ACC112 (cell line): Measurements from ENCODE around the gene RAB44.

ENCODE experiments used
- H2AFZ ChIP-seq: fragments of 200-600 bp; sonication (generic); one replicate; pipeline ENCODE4 v1.6.0; 2017; ENCODE audit warnings: antibody characterized with exemption, low read length; ENCODE audit not compliant: unreplicated experiment
- H3K27ac ChIP-seq: fragments of 200-600 bp; sonication (generic); 2 replicates; pipeline ENCODE4 v1.5.1; 2014; ENCODE audit warnings: low read depth, mild to moderate bottlenecking, antibody characterized with exemption, low read length, moderate library complexity
- H3K27me3 ChIP-seq: fragments of 200-600 bp; sonication (generic); 2 replicates; pipeline ENCODE4 v1.6.1; 2014; ENCODE audit warnings: mild to moderate bottlenecking, antibody characterized with exemption, low read length, moderate library complexity, mixed read lengths; ENCODE audit not compliant: insufficient read depth
- H3K36me3 ChIP-seq: fragments of 200-600 bp; sonication (generic); 2 replicates; pipeline ENCODE4 v1.6.1; 2016; ENCODE audit warnings: mild to moderate bottlenecking, antibody characterized with exemption, low read length, moderate library complexity, mixed read lengths; ENCODE audit not compliant: insufficient read depth
- H3K4me1 ChIP-seq: fragments of 200-600 bp; sonication (generic); one replicate; pipeline ENCODE4 v1.6.1; 2016; ENCODE audit warnings: low read length, mixed read lengths; ENCODE audit not compliant: insufficient read depth, unreplicated experiment, control insufficient read depth
- H3K4me3 ChIP-seq: fragments of 200-600 bp; sonication (generic); 2 replicates; pipeline ENCODE4 v1.5.1; 2014; ENCODE audit warnings: mild to moderate bottlenecking, low read depth, low read length
- H3K79me2 ChIP-seq: fragments of 200-600 bp; sonication (generic); one replicate; pipeline ENCODE4 v1.6.0; 2016; ENCODE audit warnings: low read length; ENCODE audit not compliant: control insufficient read depth, unreplicated experiment, insufficient read depth

The RAB44 gene

GRCh38 chr6:36744304-36744673 is 46.7 kb downstream of the RAB44 start:
- no peak overlapping the region for H3K27ac ChIP-seq

GRCh38 chr6:36745283-36745682 is 47.7 kb downstream of the RAB44 start:
- Histone ChIP-seq H3K36me3 (no peaks in the 10 kb centered on the region), H3K4me1 (no peaks in the 10 kb centered on the region), H3K27me3 (no peaks in the 10 kb centered on the region), H3K27ac (no peak overlapping the region), H3K4me3 (no peak overlapping the region), H2AFZ (no peak overlapping the region), H3K79me2 (no peaks in the 10 kb centered on the region)

More at GRCh38 chr6:36744304-36744673, 46.7 kb downstream of the RAB44 start:
- H2AFZ ChIP-seq = no peak overlapping the region
- H3K36me3 ChIP-seq = no peaks in the 10 kb centered on the region
- H3K4me1 ChIP-seq = peaks cover 9% of the 10 kb centered on the region
- H3K4me3 ChIP-seq = no peak overlapping the region
- no peaks in the 10 kb centered on the region for H3K79me2 ChIP-seq
- no peaks in the 10 kb centered on the region for H3K27me3 ChIP-seq

- H3K79me2 ChIP-seq = no peaks in the 10 kb centered on the region
- H3K4me3 ChIP-seq = no peak overlapping the region
- H3K36me3 ChIP-seq = no peaks in the 10 kb centered on the region
- no peaks in the 10 kb centered on the region for H3K4me1 ChIP-seq
- no peaks in the 10 kb centered on the region for H3K27me3 ChIP-seq
- H3K27ac ChIP-seq = no peak overlapping the region
- H2AFZ ChIP-seq = no peak overlapping the region
These were observed 48.2 kb downstream of the RAB44 start for GRCh38 chr6:36745836-36746235.

GRCh38 chr6:36746251-36746650 is 48.6 kb downstream of the RAB44 start:
- Histone ChIP-seq H3K27ac (no peak overlapping the region), H3K4me1 (no peaks in the 10 kb centered on the region), H2AFZ (no peak overlapping the region), H3K36me3 (no peaks in the 10 kb centered on the region), H3K79me2 (no peaks in the 10 kb centered on the region), H3K4me3 (no peak overlapping the region), H3K27me3 (no peaks in the 10 kb centered on the region)

GRCh38 chr6:36749829-36750489 is 52.3 kb downstream of the RAB44 start:
- no peaks in the 10 kb centered on the region for H3K36me3 ChIP-seq

GRCh38 chr6:36751091-36751490 is 53.5 kb downstream of the RAB44 start:
- Histone ChIP-seq H3K27me3 (no peaks in the 10 kb centered on the region), H2AFZ (no peak overlapping the region), H3K4me3 (no peak overlapping the region), H3K27ac (no peak overlapping the region), H3K4me1 (peaks cover 19% of the 10 kb centered on the region), H3K79me2 (no peaks in the 10 kb centered on the region), H3K36me3 (no peaks in the 10 kb centered on the region)

More at GRCh38 chr6:36749829-36750489, 52.3 kb downstream of the RAB44 start:
- no peak overlapping the region for H3K4me3 ChIP-seq
- no peaks in the 10 kb centered on the region for H3K27me3 ChIP-seq
- no peak overlapping the region for H2AFZ ChIP-seq
- H3K27ac ChIP-seq = no peak overlapping the region
- H3K79me2 ChIP-seq = no peaks in the 10 kb centered on the region
- H3K4me1 ChIP-seq = peaks cover 13% of the 10 kb centered on the region

- H3K27me3 ChIP-seq = no peaks in the 10 kb centered on the region
- H3K79me2 ChIP-seq = no peaks in the 10 kb centered on the region
- H3K27ac ChIP-seq = no peak overlapping the region
- H3K36me3 ChIP-seq = no peaks in the 10 kb centered on the region
- H2AFZ ChIP-seq = no peak overlapping the region
- no peak overlapping the region for H3K4me3 ChIP-seq
- peaks cover 26% of the 10 kb centered on the region for H3K4me1 ChIP-seq
These were observed 54.2 kb downstream of the RAB44 start for GRCh38 chr6:36751833-36752186.

- no peaks in the 10 kb centered on the region for H3K27me3 ChIP-seq
- H3K36me3 ChIP-seq = no peaks in the 10 kb centered on the region
- H3K4me1 ChIP-seq = peaks cover 27% of the 10 kb centered on the region
- H3K4me3 ChIP-seq = no peak overlapping the region
- no peak overlapping the region for H3K27ac ChIP-seq
- no peaks in the 10 kb centered on the region for H3K79me2 ChIP-seq
- H2AFZ ChIP-seq = no peak overlapping the region
These were observed 54.7 kb downstream of the RAB44 start for GRCh38 chr6:36752187-36752885.

GRCh38 chr6:36752886-36753506 is 55.4 kb downstream of the RAB44 start:
- H3K4me1 ChIP-seq = peaks cover 27% of the 10 kb centered on the region
- H3K36me3 ChIP-seq = no peaks in the 10 kb centered on the region
- H2AFZ ChIP-seq = no peak overlapping the region
- H3K27ac ChIP-seq = no peak overlapping the region
- no peaks in the 10 kb centered on the region for H3K79me2 ChIP-seq
- no peak overlapping the region for H3K4me3 ChIP-seq
- no peaks in the 10 kb centered on the region for H3K27me3 ChIP-seq

- H3K27me3 ChIP-seq = no peaks in the 10 kb centered on the region
- H3K4me3 ChIP-seq = no peak overlapping the region
- no peaks in the 10 kb centered on the region for H3K36me3 ChIP-seq
- H2AFZ ChIP-seq = no peak overlapping the region
- H3K79me2 ChIP-seq = no peaks in the 10 kb centered on the region
- peaks cover 27% of the 10 kb centered on the region for H3K4me1 ChIP-seq
- H3K27ac ChIP-seq = no peak overlapping the region
These were observed 56.2 kb downstream of the RAB44 start for GRCh38 chr6:36753671-36754405.
